GM18505 (cell line): ENCODE data around the gene PHEX.

Experiments
- ATAC-seq: cut with Tn5 transposase; IDR thresholded peaks from one replicate; pipeline ENCODE4 v1.9.1; 2021; ENCODE audit not compliant: unreplicated experiment
- POLR2A ChIP-seq: IDR thresholded peaks from 4 replicates; pipeline ENCODE4 v1.6.1; 2011; ENCODE audit warnings: borderline replicate concordance; ENCODE audit not compliant: insufficient read depth, insufficient read length; ENCODE audit errors: extremely low read depth

Gene PHEX

GRCh38 chrX:22296871-22297270, 264.7 kb downstream of the PHEX start:
- no peak for TF ChIP-seq POLR2A
- no peak for ATAC-seq

- no peak for TF ChIP-seq POLR2A
- ATAC-seq = peak; percentile 81
Measured at GRCh38 chrX:22300130-22300529, 268.0 kb downstream of the PHEX start.
